PC-3 (cell line): ENCODE data around the gene DBNDD1. TPM values are rescaled to one million over a fixed set of nuclear protein-coding genes. Genes with fewer than 3 reads are reported as not detected.

Experiments used
- ATAC-seq: fragments of 200-7000 bp; cut with Tn5 transposase; 2 replicates; pipeline ENCODE4 v1.9.1; 2020; ENCODE audit warnings: mild to moderate bottlenecking, moderate library complexity
- BruUV-seq: library from RNA; stranded (reverse); fragments of 400-500 nt; replicated peaks from 2 replicates; lab custom pipeline; 2021; lab: Mats Ljungman, UMichigan
- CTCF ChIA-PET: fragments of 300-600 bp; sonication (Branson Sonifier 250); formaldehyde crosslinking; loops from one replicate; lab custom pipeline; 2022; ENCODE audit warnings: antibody characterized with exemption; lab: Charles Lee
- POLR2A ChIA-PET: fragments of 300-600 bp; sonication (Branson Sonifier 250); formaldehyde crosslinking; loops from one replicate; lab custom pipeline; 2022; ENCODE audit warnings: antibody characterized with exemption; ENCODE audit not compliant: unreplicated experiment; lab: Charles Lee
- DNase-seq: peaks from one replicate; pipeline ENCODE4 v3.0.0-alpha.2; 2015
- H2AFZ ChIP-seq: fragments of 300-600 bp; sonication (generic); 2 replicates; pipeline ENCODE4 v1.6.0; 2016; ENCODE audit warnings: antibody characterized with exemption, low read length
- H3F3A ChIP-seq: fragments of 300-600 bp; sonication (generic); one replicate; pipeline ENCODE4 v1.6.0; 2017; ENCODE audit warnings: antibody characterized with exemption, low read length, control low read depth, mild to moderate bottlenecking; ENCODE audit not compliant: unreplicated experiment
- H3K27ac ChIP-seq: fragments of 300-600 bp; sonication (generic); 2 replicates; pipeline ENCODE4 v1.5.1; 2016; ENCODE audit warnings: mild to moderate bottlenecking, low read length
- H3K27me3 ChIP-seq: fragments of 300-600 bp; sonication (generic); 2 replicates; pipeline ENCODE4 v1.6.1; 2016; ENCODE audit warnings: low read length, mixed read lengths
- H3K36me3 ChIP-seq: fragments of 300-600 bp; sonication (generic); 2 replicates; pipeline ENCODE4 v1.6.1; 2016; ENCODE audit warnings: low read depth, mixed run types, low read length, mixed read lengths
- H3K4me1 ChIP-seq: fragments of 300-600 bp; sonication (generic); 2 replicates; pipeline ENCODE4 v1.5.1; 2016; ENCODE audit warnings: low read length; ENCODE audit not compliant: insufficient read depth
- H3K4me2 ChIP-seq: fragments of 300-600 bp; sonication (generic); 2 replicates; pipeline ENCODE4 v1.6.0; 2016; ENCODE audit warnings: low read length
- H3K4me3 ChIP-seq: fragments of 300-600 bp; sonication (generic); 2 replicates; pipeline ENCODE4 v1.5.1; 2016; ENCODE audit warnings: mild to moderate bottlenecking, low read length, mixed read lengths
- H3K79me2 ChIP-seq: fragments of 300-600 bp; sonication (generic); 2 replicates; pipeline ENCODE4 v1.6.1; 2017; ENCODE audit warnings: low read length, mixed read lengths
- H3K9ac ChIP-seq: fragments of 300-600 bp; sonication (generic); 2 replicates; pipeline ENCODE4 v1.6.0; 2016; ENCODE audit warnings: mild to moderate bottlenecking, low read length
- H3K9me2 ChIP-seq: fragments of 300-600 bp; sonication (generic); replicated peaks from 2 replicates; pipeline ENCODE4 v1.6.1; 2016; ENCODE audit warnings: mixed run types, low read length, mixed read lengths
- H3K9me3 ChIP-seq: fragments of 300-600 bp; sonication (generic); 2 replicates; pipeline ENCODE4 v1.6.1; 2016; ENCODE audit warnings: low read length, mixed read lengths
- H4K20me1 ChIP-seq: fragments of 300-600 bp; sonication (generic); 2 replicates; pipeline ENCODE4 v1.6.1; 2016; ENCODE audit warnings: low read length, mixed read lengths
- EZH2 ChIP-seq: fragments of 300-600 bp; sonication (generic); IDR thresholded peaks from one replicate; pipeline ENCODE4 v1.6.1; 2017; ENCODE audit warnings: antibody characterized with exemption, mild to moderate bottlenecking, low read length; ENCODE audit not compliant: unreplicated experiment
- EZH2phosphoT487 ChIP-seq: fragments of 300-600 bp; sonication (generic); IDR thresholded peaks from 2 replicates; pipeline ENCODE4 v1.6.1; 2018; ENCODE audit warnings: mild to moderate bottlenecking, antibody characterized with exemption, low read length, borderline replicate concordance
- intact Hi-C: fragments of 100-400 bp; cut with micrococcal nuclease; formaldehyde crosslinking; loops from 2 replicates; pipeline ENCODE4 v1.9.0; 2023
- total RNA-seq: library from RNA; depleted of rRNA; stranded (reverse); fragments of >200 nt; gene quantifications from 2 replicates; pipeline ENCODE4 v1.2.3, GENCODE V29; 2014
- TF ChIP-seq, protein P1 (sequence below): fragments of 300-600 bp; sonication (generic); conservative IDR thresholded peaks from 2 replicates; pipeline ENCODE4 v1.5.1; 2017; ENCODE audit warnings: antibody characterized with exemption, low read depth, mild to moderate bottlenecking, low read length

Gene DBNDD1
- total RNA-seq, 1 experiment from 2014 or later = 21.1 TPM

DNA sequence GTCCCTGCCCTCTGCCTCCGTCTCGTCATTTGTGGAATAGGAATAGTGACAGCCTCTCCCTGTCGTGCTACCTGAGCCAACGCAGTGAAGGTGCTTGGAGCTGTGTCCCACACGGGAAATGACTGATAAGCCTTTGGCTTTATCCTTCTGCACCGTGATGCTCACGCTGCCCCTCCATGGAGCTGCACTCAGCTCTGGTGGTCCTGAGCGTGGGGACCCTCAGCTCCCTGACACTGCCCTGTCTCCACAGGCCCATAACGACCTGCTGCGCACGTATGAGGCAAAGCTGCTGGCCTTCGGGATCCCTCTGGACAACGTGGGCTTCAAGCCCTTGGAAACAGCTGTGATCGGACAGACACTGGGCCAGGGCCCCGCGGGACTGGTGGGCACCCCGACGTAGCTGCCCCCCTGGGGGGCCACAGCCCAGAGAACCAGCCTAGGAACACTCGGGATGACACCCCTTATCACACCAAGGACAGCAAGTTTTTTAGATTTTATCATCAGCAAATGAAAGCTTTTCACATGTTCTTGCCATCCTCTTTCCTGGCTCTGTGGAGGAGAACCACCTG, 23.8 kb upstream of the DBNDD1 start:
- ChIA-PET CTCF (interaction anchor here (1.5 kb wide), 1 partner anchor 39 kb away, joined by 4 read pairs; no protein-coding TSS in a partner anchor), POLR2A (no interaction called here)
- H3K9me2 ChIP-seq = no peaks in the 10 kb centered on the region
- H2AFZ ChIP-seq = no peak overlapping the region
- no peaks in the 10 kb centered on the region for H3K27me3 ChIP-seq
- no peak overlapping the region for H3K4me3 ChIP-seq
- DNase-seq = no peak
- BruUV-seq = no TSS peak
- no peak overlapping the region; the same call in 1 of the 2 replicates for H3K27ac ChIP-seq
- no peak overlapping the region for H3K9ac ChIP-seq
- peaks cover 26% of the 10 kb centered on the region for H3K4me1 ChIP-seq
- H3F3A ChIP-seq = no peaks in the 10 kb centered on the region
- intact Hi-C loops = no loop called here
- H3K79me2 ChIP-seq = no peaks in the 10 kb centered on the region
- peaks cover 4% of the 10 kb centered on the region for H4K20me1 ChIP-seq
- ATAC-seq = no peak
- H3K4me2 ChIP-seq = no peak overlapping the region
- no peak for TF ChIP-seq EZH2phosphoT487
- TF ChIP-seq, protein P1, sequence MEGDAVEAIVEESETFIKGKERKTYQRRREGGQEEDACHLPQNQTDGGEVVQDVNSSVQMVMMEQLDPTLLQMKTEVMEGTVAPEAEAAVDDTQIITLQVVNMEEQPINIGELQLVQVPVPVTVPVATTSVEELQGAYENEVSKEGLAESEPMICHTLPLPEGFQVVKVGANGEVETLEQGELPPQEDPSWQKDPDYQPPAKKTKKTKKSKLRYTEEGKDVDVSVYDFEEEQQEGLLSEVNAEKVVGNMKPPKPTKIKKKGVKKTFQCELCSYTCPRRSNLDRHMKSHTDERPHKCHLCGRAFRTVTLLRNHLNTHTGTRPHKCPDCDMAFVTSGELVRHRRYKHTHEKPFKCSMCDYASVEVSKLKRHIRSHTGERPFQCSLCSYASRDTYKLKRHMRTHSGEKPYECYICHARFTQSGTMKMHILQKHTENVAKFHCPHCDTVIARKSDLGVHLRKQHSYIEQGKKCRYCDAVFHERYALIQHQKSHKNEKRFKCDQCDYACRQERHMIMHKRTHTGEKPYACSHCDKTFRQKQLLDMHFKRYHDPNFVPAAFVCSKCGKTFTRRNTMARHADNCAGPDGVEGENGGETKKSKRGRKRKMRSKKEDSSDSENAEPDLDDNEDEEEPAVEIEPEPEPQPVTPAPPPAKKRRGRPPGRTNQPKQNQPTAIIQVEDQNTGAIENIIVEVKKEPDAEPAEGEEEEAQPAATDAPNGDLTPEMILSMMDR = no peak
- TF ChIP-seq EZH2 = no peak
- no peaks in the 10 kb centered on the region for H3K9me3 ChIP-seq
- no peaks in the 10 kb centered on the region; the same call in 1 of the 2 replicates for H3K36me3 ChIP-seq

GRCh38 chr16:90041896-90042473, 22.7 kb upstream of the DBNDD1 start:
- Histone ChIP-seq H2AFZ (no peak overlapping the region), H3K4me3 (no peak overlapping the region), H3F3A (no peaks in the 10 kb centered on the region), H4K20me1 (peaks cover 4% of the 10 kb centered on the region), H3K79me2 (no peaks in the 10 kb centered on the region), H3K4me1 (peaks cover 22% of the 10 kb centered on the region), H3K36me3 (no peaks in the 10 kb centered on the region; the same call in 1 of the 2 replicates), H3K9me3 (no peaks in the 10 kb centered on the region), H3K9ac (no peak overlapping the region), H3K27me3 (no peaks in the 10 kb centered on the region), H3K27ac (no peak overlapping the region), H3K4me2 (no peak overlapping the region), H3K9me2 (no peaks in the 10 kb centered on the region)
- ATAC-seq (no peak), DNase-seq (no peak)
- BruUV-seq = no TSS peak
- CTCF ChIA-PET = no interaction called here
- POLR2A ChIA-PET = no interaction called here
- intact Hi-C loops = no loop called here
- TF ChIP-seq, protein P1 = no peak
- TF ChIP-seq EZH2 (no peak), EZH2phosphoT487 (no peak)
